AG09309 (cell line): ENCODE results near the gene ESAM.

ENCODE experiments used
- DNase-seq: peaks from one replicate; pipeline ENCODE4 v3.0.0-alpha.2; 2010; ENCODE audit warnings: low read depth
- H3K4me3 ChIP-seq: 2 replicates; pipeline ENCODE4 v1.5.1; 2011; ENCODE audit warnings: mild to moderate bottlenecking, low read depth, low read length, moderate library complexity; ENCODE audit not compliant: control insufficient read depth
- CTCF ChIP-seq: IDR thresholded peaks from 2 replicates; pipeline ENCODE4 v1.5.1; 2011; ENCODE audit warnings: mild to moderate bottlenecking, low read depth, low read length, inconsistent platforms; ENCODE audit not compliant: insufficient read depth, control insufficient read depth; ENCODE audit errors: missing control alignments

The ESAM gene

GRCh38 chr11:124762624-124763155 is 600 bp upstream of the ESAM start:
- DNase-seq = no peak
- TF ChIP-seq CTCF = no peak
- peak overlapping the region; percentile 47 for H3K4me3 ChIP-seq

GRCh38 chr11:124761301-124762104 is 587 bp downstream of the ESAM start:
- DNase-seq = no peak
- TF ChIP-seq CTCF = no peak
- H3K4me3 ChIP-seq = no peak overlapping the region

- TF ChIP-seq CTCF = no peak
- H3K4me3 ChIP-seq = no peak overlapping the region
- DNase-seq = no peak
Observed at GRCh38 chr11:124760806-124761205, 1.3 kb downstream of the ESAM start.

GRCh38 chr11:124760205-124760652 is 1.9 kb downstream of the ESAM start:
- H3K4me3 ChIP-seq = no peak overlapping the region
- TF ChIP-seq CTCF = no peak
- no peak for DNase-seq

GRCh38 chr11:124759266-124760204 is 2.6 kb downstream of the ESAM start:
- H3K4me3 ChIP-seq = peak overlapping the region; percentile 41; the same call in 1 of the 2 replicates
- DNase-seq = no peak
- TF ChIP-seq CTCF = no peak
